ENCODE results near the gene GPR50. TPM values are rescaled to one million over a fixed set of nuclear protein-coding genes. Genes with fewer than 3 reads are reported as not detected.

Gene GPR50
- total RNA-seq, 1 donor from 2014 or later, result not detected

- DNase-seq, result no peak
Measured at GRCh38 chrX:151227627-151228026, 51.2 kb downstream of the GPR50 start.

DNA sequence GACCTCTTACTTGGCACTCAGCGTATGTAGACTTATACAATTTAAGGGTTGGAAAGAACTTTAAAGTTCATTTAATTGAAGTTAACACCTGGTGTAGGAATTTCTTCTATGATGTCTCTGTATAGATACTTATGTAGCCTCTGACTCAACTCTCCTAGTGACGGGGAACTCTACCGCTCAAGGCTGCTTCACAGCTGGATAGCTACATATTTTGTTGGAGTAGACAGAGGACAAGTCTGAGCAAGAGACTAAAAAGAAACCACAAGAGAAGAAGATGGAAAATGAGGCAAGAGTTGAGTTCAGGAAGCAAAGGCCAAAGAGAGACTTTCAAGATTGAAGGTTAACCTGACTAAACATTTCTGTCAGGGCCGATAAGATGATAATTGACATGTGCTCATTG is 52.6 kb downstream of the GPR50 start:
- DNase-seq, result no peak

Small RNA genes lying within 50 kb of the gene (small RNA-seq; reads per million reads assigned to genes)
- gene MIR4330, result not detected

Other genes starting within 250 kb of the GPR50 start
- gene HMGB3, start 193.2 kb upstream of the GPR50 start, total RNA-seq, result 42.7 TPM
- 162 TPM for gene VMA21, start 220.6 kb downstream of the GPR50 start, total RNA-seq